ENCODE measurements around the gene CNEP1R1.

Gene CNEP1R1

GRCh38 chr16:50021544-50021943, 3.5 kb upstream of the CNEP1R1 start:
- DNase-seq = no peak

- DNase-seq = no peak
Observed at GRCh38 chr16:50023641-50024040, 1.4 kb upstream of the CNEP1R1 start.

- no peak for DNase-seq
Observed at GRCh38 chr16:50024207-50024606, 818 bp upstream of the CNEP1R1 start.

- DNase-seq = peak; percentile 4 to 33
Observed at GRCh38 chr16:50025537-50025931, 509 bp downstream of the CNEP1R1 start.

GRCh38 chr16:50027829-50028228, 2.8 kb downstream of the CNEP1R1 start:
- DNase-seq = no peak

- DNase-seq = no peak
Observed at GRCh38 chr16:50035468-50035992, 10.5 kb downstream of the CNEP1R1 start.

GRCh38 chr16:50036426-50036825, 11.4 kb downstream of the CNEP1R1 start:
- no peak for DNase-seq

GRCh38 chr16:50037662-50038220, 12.7 kb downstream of the CNEP1R1 start:
- DNase-seq = no peak

- DNase-seq = no peak
Observed at GRCh38 chr16:50038286-50038685, 13.3 kb downstream of the CNEP1R1 start.

GRCh38 chr16:50038756-50039529, 13.9 kb downstream of the CNEP1R1 start:
- peak; percentile 5 to 67 for DNase-seq

GRCh38 chr16:50040018-50040417, 15.0 kb downstream of the CNEP1R1 start:
- no peak for DNase-seq

- DNase-seq = no peak
Observed at GRCh38 chr16:50040710-50041109, 15.7 kb downstream of the CNEP1R1 start.

- DNase-seq = no peak
Observed at GRCh38 chr16:50043358-50043757, 18.3 kb downstream of the CNEP1R1 start.

GRCh38 chr16:50045412-50045811, 20.4 kb downstream of the CNEP1R1 start:
- DNase-seq = no peak

- DNase-seq = no peak
Observed at GRCh38 chr16:50046853-50047252, 21.8 kb downstream of the CNEP1R1 start.

GRCh38 chr16:50047864-50048263, 22.8 kb downstream of the CNEP1R1 start:
- no peak for DNase-seq

GRCh38 chr16:50050802-50051201, 25.8 kb downstream of the CNEP1R1 start:
- no peak for DNase-seq

- no peak for DNase-seq
Observed at GRCh38 chr16:50056226-50056625, 31.2 kb downstream of the CNEP1R1 start.

GRCh38 chr16:50058091-50058771, 33.2 kb downstream of the CNEP1R1 start:
- no peak for DNase-seq

GRCh38 chr16:50059111-50059510, 34.1 kb downstream of the CNEP1R1 start:
- no peak for DNase-seq

- no peak for DNase-seq
Observed at GRCh38 chr16:50059669-50060068, 34.6 kb downstream of the CNEP1R1 start.

GRCh38 chr16:50061326-50061725, 36.3 kb downstream of the CNEP1R1 start:
- DNase-seq = no peak

- DNase-seq = no peak
Observed at GRCh38 chr16:50065241-50065623, 40.2 kb downstream of the CNEP1R1 start.
